ENCODE measurements around the gene AKAP11. TPM values are rescaled to one million over a fixed set of nuclear protein-coding genes. Genes with fewer than 3 reads are reported as not detected.
A peak's percentile ranks its signal among the peaks of the same experiment; 100 is the strongest.

AKAP11 gene
- total and polyA plus RNA-seq, 2 experiments from 2014 or later, result 4.4 to 30.6 TPM

DNA sequence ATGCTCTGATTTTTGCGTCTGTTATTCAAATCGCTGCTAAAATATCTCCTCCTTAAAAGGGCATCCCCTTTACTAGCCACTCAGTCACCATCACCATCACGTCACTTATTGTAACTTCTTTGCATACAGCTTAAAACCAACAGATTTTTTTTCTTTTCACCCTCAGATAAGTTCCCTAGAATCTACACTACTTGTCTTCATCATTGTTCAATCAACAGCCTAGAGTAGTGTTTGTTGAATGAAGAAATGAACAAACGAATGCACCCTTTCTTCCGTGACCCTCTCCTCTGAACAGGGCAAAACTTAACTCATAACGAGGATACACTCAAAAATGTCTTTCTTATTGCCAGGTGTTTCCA, 1.1 kb upstream of the AKAP11 start:
- Histone ChIP-seq H3K27ac (peak overlapping the region; percentile 79), H4K20me1 (ENCODE audit: insufficient read depth, poor library complexity, severe bottlenecking) (peaks cover 8% of the 10 kb centered on the region), H3K79me2 (peaks cover 33% of the 10 kb centered on the region), H3K36me3 (replicated peaks; ENCODE audit: insufficient read depth, low read depth) (no peaks in the 10 kb centered on the region), H3K4me2 (peak overlapping the region; percentile 71), H3K9me3 (ENCODE audit: low read depth) (no peaks in the 10 kb centered on the region), H3K9me2 (replicated peaks; ENCODE audit: insufficient read depth) (no peaks in the 10 kb centered on the region), H3K27me3 (no peaks in the 10 kb centered on the region), H2AFZ (peak overlapping the region; percentile 72), H3K4me1 (ENCODE audit: insufficient read depth) (peaks cover 13% of the 10 kb centered on the region), H3K4me3 (peak overlapping the region; percentile 32)
- DNase-seq (ENCODE audit: low spot score), result no peak
- TF ChIP-seq EZH2phosphoT487 (IDR thresholded peaks at IDR 0.05; ENCODE audit: low read depth, severe bottlenecking, unreplicated experiment) (no peak), EZH2 (IDR thresholded peaks at IDR 0.05; ENCODE audit: borderline replicate concordance) (no peak)
- TF ChIP-seq, protein P1, sequence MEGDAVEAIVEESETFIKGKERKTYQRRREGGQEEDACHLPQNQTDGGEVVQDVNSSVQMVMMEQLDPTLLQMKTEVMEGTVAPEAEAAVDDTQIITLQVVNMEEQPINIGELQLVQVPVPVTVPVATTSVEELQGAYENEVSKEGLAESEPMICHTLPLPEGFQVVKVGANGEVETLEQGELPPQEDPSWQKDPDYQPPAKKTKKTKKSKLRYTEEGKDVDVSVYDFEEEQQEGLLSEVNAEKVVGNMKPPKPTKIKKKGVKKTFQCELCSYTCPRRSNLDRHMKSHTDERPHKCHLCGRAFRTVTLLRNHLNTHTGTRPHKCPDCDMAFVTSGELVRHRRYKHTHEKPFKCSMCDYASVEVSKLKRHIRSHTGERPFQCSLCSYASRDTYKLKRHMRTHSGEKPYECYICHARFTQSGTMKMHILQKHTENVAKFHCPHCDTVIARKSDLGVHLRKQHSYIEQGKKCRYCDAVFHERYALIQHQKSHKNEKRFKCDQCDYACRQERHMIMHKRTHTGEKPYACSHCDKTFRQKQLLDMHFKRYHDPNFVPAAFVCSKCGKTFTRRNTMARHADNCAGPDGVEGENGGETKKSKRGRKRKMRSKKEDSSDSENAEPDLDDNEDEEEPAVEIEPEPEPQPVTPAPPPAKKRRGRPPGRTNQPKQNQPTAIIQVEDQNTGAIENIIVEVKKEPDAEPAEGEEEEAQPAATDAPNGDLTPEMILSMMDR (IDR thresholded peaks at IDR 0.05; ENCODE audit: poor library complexity), result no peak
- 91% methylated on average over 6 of the region's 6 CpGs for WGBS (ENCODE audit: low lambda C conversion rate, missing lambda C conversion rate)

DNA sequence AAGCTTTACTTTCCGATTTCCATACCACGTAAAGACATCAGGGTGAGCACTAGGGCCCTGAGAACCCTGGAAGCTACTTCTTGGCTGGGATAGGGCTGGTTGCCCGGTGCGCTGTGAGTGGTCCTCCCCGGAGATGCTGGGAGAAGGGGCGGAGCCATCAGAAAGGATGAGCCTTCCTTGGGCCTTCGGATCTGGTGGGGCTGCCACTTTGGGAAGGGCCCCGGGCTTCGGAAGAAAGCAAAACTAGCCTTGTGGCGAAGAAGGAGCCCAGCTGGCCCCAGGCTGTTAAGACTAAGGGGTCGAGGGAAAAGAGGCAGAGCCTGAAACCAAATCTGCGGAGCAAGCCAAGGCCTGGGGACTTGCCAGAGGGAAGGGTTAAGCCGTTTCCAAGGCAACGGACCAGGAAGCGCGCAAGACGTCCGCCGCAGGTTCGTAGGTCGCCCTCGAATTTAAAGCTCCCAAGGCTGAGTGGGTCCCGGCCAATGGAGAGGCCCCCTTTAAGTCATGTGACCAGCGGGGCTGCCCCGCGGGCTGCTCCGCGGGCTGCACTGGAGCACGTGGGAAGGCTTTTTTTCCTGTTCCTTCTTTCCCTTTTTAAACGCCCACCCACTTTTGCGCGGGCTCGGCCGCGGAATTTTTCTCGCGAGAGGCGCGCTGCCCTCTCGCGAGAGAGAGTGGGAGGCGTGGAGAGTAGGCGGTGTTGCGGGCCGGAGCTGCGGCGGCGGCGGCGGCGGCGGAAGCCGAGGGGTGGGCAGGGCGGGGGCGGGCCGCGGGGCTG, 426 bp upstream of the AKAP11 start:
- H3K9me2 ChIP-seq (replicated peaks; ENCODE audit: insufficient read depth), result no peaks in the 10 kb centered on the region
- H3K36me3 ChIP-seq (replicated peaks; ENCODE audit: insufficient read depth, low read depth), result no peaks in the 10 kb centered on the region
- no peaks in the 10 kb centered on the region for H3K27me3 ChIP-seq
- peak overlapping the region; percentile 72 for H2AFZ ChIP-seq
- H4K20me1 ChIP-seq (ENCODE audit: insufficient read depth, poor library complexity, severe bottlenecking), result peaks cover 8% of the 10 kb centered on the region
- DNase-seq (ENCODE audit: low spot score), result peak; percentile 96
- peak overlapping the region; percentile 65 for H3K4me3 ChIP-seq
- H3K79me2 ChIP-seq, result peaks cover 40% of the 10 kb centered on the region
- 6% methylated on average over 41 of the region's 57 CpGs for WGBS (ENCODE audit: low lambda C conversion rate, missing lambda C conversion rate)
- peaks cover 13% of the 10 kb centered on the region for H3K4me1 ChIP-seq (ENCODE audit: insufficient read depth)
- H3K4me2 ChIP-seq, result peak overlapping the region; percentile 71
- H3K9me3 ChIP-seq (ENCODE audit: low read depth), result no peaks in the 10 kb centered on the region
- TF ChIP-seq EZH2 (IDR thresholded peaks at IDR 0.05; ENCODE audit: borderline replicate concordance), result no peak
- no peak for TF ChIP-seq EZH2phosphoT487 (IDR thresholded peaks at IDR 0.05; ENCODE audit: low read depth, severe bottlenecking, unreplicated experiment)
- TF ChIP-seq, protein P1 (IDR thresholded peaks at IDR 0.05; ENCODE audit: poor library complexity), result no peak
- H3K27ac ChIP-seq, result peak overlapping the region; percentile 93

DNA sequence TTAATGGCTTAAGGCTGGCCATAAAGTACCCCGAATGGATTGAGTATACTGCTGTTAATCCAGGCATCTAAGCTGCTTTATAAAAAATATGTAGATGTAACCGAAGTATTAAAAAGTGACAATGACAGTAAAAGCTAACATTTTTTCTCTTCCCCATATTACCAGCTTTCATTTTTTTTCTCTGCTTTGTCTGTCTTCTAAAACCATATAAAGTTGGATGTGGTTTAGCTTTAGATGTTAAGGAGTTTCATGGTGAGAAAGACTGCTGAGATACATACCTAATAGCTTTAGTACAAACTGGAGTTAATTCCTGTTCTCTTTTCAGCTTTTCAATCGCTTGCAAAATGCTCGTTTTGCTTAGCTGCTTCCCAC, 838 bp downstream of the AKAP11 start:
- TF ChIP-seq EZH2 (IDR thresholded peaks at IDR 0.05; ENCODE audit: borderline replicate concordance) (no peak), EZH2phosphoT487 (IDR thresholded peaks at IDR 0.05; ENCODE audit: low read depth, severe bottlenecking, unreplicated experiment) (no peak)
- TF ChIP-seq, protein P1 (IDR thresholded peaks at IDR 0.05; ENCODE audit: poor library complexity), result no peak
- Histone ChIP-seq H3K36me3 (replicated peaks; ENCODE audit: insufficient read depth, low read depth) (no peaks in the 10 kb centered on the region), H3K79me2 (peaks cover 50% of the 10 kb centered on the region), H3K4me1 (ENCODE audit: insufficient read depth) (peaks cover 13% of the 10 kb centered on the region), H3K4me2 (peak overlapping the region; percentile 84), H4K20me1 (ENCODE audit: insufficient read depth, poor library complexity, severe bottlenecking) (peaks cover 8% of the 10 kb centered on the region), H3K9me2 (replicated peaks; ENCODE audit: insufficient read depth) (no peaks in the 10 kb centered on the region), H3K4me3 (peak overlapping the region; percentile 65), H3K27me3 (no peaks in the 10 kb centered on the region), H2AFZ (peak overlapping the region; percentile 73), H3K9me3 (ENCODE audit: low read depth) (no peaks in the 10 kb centered on the region), H3K27ac (peak overlapping the region; percentile 93)
- 9% methylated on average over 4 of the region's 4 CpGs for WGBS (ENCODE audit: low lambda C conversion rate, missing lambda C conversion rate)
- no peak for DNase-seq (ENCODE audit: low spot score)
